Breast epithelium (tissue), 4 donors: ENCODE measurements around the gene MEIS2. TPM values are rescaled to one million over a fixed set of nuclear protein-coding genes. Genes with fewer than 3 reads are reported as not detected.

Experiments
- DNase-seq, 2 donors: peaks; one replicate each; pipeline ENCODE4 v3.0.0-alpha.2; 2019; ENCODE audit warnings: low spot score in 2 of 2
- H3K27ac ChIP-seq, 2 donors: fragments of 200-600 bp; sonication (generic) in 1 of 2; one replicate each; pipeline ENCODE4 v1.5.1; 2016 to 2019; ENCODE audit warnings: mild to moderate bottlenecking in 1 of 2
- H3K27me3 ChIP-seq, 2 donors: fragments of 200-600 bp; sonication (generic) in 1 of 2; one replicate each; pipeline versions ENCODE4 v1.5.1 to v1.6.0; 2017 to 2019; ENCODE audit warnings: control low read depth in 1 of 2, mild to moderate bottlenecking in 1 of 2
- H3K36me3 ChIP-seq: fragments of 200-600 bp; one replicate; pipeline ENCODE4 v1.5.1; 2019
- H3K4me1 ChIP-seq, 2 donors: fragments of 200-600 bp; sonication (generic); one replicate each; pipeline ENCODE4 v1.5.1; 2016 to 2019; ENCODE audit warnings: control low read depth in 1 of 2
- H3K4me3 ChIP-seq, 3 donors: fragments of 200-600 bp; sonication (generic); 1 replicate in 2 of 3; 2 replicates in 1 of 3; pipeline ENCODE4 v1.5.1; 2016 to 2019; ENCODE audit warnings: mild to moderate bottlenecking in 3 of 3, moderate library complexity in 2 of 3
- H3K9me3 ChIP-seq, 2 donors: fragments of 200-600 bp; sonication (generic) in 1 of 2; one replicate each; pipeline ENCODE4 v1.5.1; 2016 to 2019; ENCODE audit warnings: control low read depth in 1 of 2
- CTCF ChIP-seq, 3 donors: fragments of 450-650 bp; IDR thresholded peaks; one replicate each; pipeline ENCODE4 v1.5.1; 2016 to 2017; ENCODE audit warnings: antibody characterized with exemption in 3 of 3, mild to moderate bottlenecking in 3 of 3, moderate library complexity in 3 of 3
- POLR2A ChIP-seq: fragments of 450-650 bp; IDR thresholded peaks from one replicate; pipeline ENCODE4 v1.6.1; 2016; ENCODE audit warnings: antibody characterized with exemption, mild to moderate bottlenecking, moderate library complexity
- POLR2AphosphoS5 ChIP-seq, 3 donors: sonication (generic); formaldehyde crosslinking; IDR thresholded peaks; one replicate each; pipeline ENCODE4 v1.6.1; 2017; ENCODE audit warnings: antibody characterized with exemption in 3 of 3
- intact Hi-C: fragments of 100-400 bp; cut with DNase I; formaldehyde crosslinking; loops from one replicate; pipeline ENCODE4 v1.15.1; 2023; ENCODE audit warnings: low total_unique reads
- total RNA-seq, 3 donors: library from RNA; depleted of rRNA; stranded (reverse); fragments of >200 nt; gene quantifications; one replicate each; pipeline ENCODE4 v1.1.0, GENCODE V29; 2016

Gene MEIS2
- total RNA-seq, 3 donors from 2014 or later: 18.2 to 55.8 (median 28.5) TPM

GRCh38 chr15:37107071-37107743 lies 6.9 kb upstream of the MEIS2 start:
- TF ChIP-seq POLR2A (no peak), CTCF (IDR thresholded peaks at IDR 0.05) (no peak), POLR2AphosphoS5 (IDR thresholded peaks at IDR 0.05) (no peak)
- no peaks in the 10 kb centered on the region for H3K9me3 ChIP-seq
- peak overlapping the region; percentile 66 to 79 for H3K27ac ChIP-seq
- peaks cover 0 to 14% of the 10 kb centered on the region in 2 donors for H3K27me3 ChIP-seq
- intact Hi-C loops: loop anchor here (10.0 kb wide), 1 partner anchor 222 kb away; no protein-coding TSS in a partner anchor
- DNase-seq: no peak
- H3K4me1 ChIP-seq: no peaks in the 10 kb centered on the region
- peak overlapping the region; percentile 25 to 56 (median 34) for H3K4me3 ChIP-seq
- no peaks in the 10 kb centered on the region for H3K36me3 ChIP-seq

- DNase-seq: no peak
Measured at GRCh38 chr15:37106490-37107001, 6.2 kb upstream of the MEIS2 start.

GRCh38 chr15:37105889-37106288 lies 5.5 kb upstream of the MEIS2 start:
- Histone ChIP-seq H3K27me3 (peaks cover 0 to 14% of the 10 kb centered on the region in 2 donors), H3K27ac (peak overlapping the region; percentile 65 to 79), H3K4me3 (no peak overlapping the region), H3K9me3 (no peaks in the 10 kb centered on the region), H3K4me1 (no peaks in the 10 kb centered on the region), H3K36me3 (no peaks in the 10 kb centered on the region)
- TF ChIP-seq POLR2A (no peak), POLR2AphosphoS5 (IDR thresholded peaks at IDR 0.05) (no peak), CTCF (IDR thresholded peaks at IDR 0.05) (no peak)
- intact Hi-C loops: loop anchor here (10.0 kb wide), 1 partner anchor 221 kb away; no protein-coding TSS in a partner anchor
- DNase-seq: no peak

More at GRCh38 chr15:37106490-37107001, 6.2 kb upstream of the MEIS2 start:
- H3K36me3 ChIP-seq: no peaks in the 10 kb centered on the region
- TF ChIP-seq POLR2A (no peak), POLR2AphosphoS5 (IDR thresholded peaks at IDR 0.05) (peak in 1 of 3 donors; percentile 34), CTCF (IDR thresholded peaks at IDR 0.05) (no peak)
- no peaks in the 10 kb centered on the region for H3K4me1 ChIP-seq
- intact Hi-C loops: loop anchor here (10.0 kb wide), 1 partner anchor 222 kb away; no protein-coding TSS in a partner anchor
- H3K27ac ChIP-seq: peak overlapping the region; percentile 65 to 79
- no peaks in the 10 kb centered on the region for H3K9me3 ChIP-seq
- peak overlapping the region; percentile 25 to 56 (median 34) for H3K4me3 ChIP-seq
- H3K27me3 ChIP-seq: peaks cover 0 to 14% of the 10 kb centered on the region in 2 donors

GRCh38 chr15:37105029-37105428 lies 4.7 kb upstream of the MEIS2 start:
- Histone ChIP-seq H3K9me3 (no peaks in the 10 kb centered on the region), H3K4me3 (no peak overlapping the region), H3K27me3 (peaks cover 0 to 14% of the 10 kb centered on the region in 2 donors), H3K27ac (peak overlapping the region in 1 of 2 donors; percentile 58), H3K36me3 (no peaks in the 10 kb centered on the region), H3K4me1 (no peaks in the 10 kb centered on the region)
- intact Hi-C loops: loop anchor here (10.0 kb wide), 1 partner anchor 220 kb away; no protein-coding TSS in a partner anchor
- no peak for TF ChIP-seq CTCF (IDR thresholded peaks at IDR 0.05)
- TF ChIP-seq POLR2A: no peak
- TF ChIP-seq POLR2AphosphoS5 (IDR thresholded peaks at IDR 0.05): no peak
- DNase-seq: no peak

GRCh38 chr15:37104424-37104981 lies 4.2 kb upstream of the MEIS2 start:
- Histone ChIP-seq H3K27me3 (peaks cover 0 to 14% of the 10 kb centered on the region in 2 donors), H3K27ac (peak overlapping the region; percentile 41 to 58)

More at GRCh38 chr15:37104424-37104981, 4.2 kb upstream of the MEIS2 start:
- DNase-seq: no peak
- Histone ChIP-seq H3K36me3 (no peaks in the 10 kb centered on the region), H3K4me3 (peak overlapping the region in 2 of 3 donors; percentile 69 to 76), H3K4me1 (no peaks in the 10 kb centered on the region), H3K9me3 (no peaks in the 10 kb centered on the region)
- intact Hi-C loops: loop anchor here (10.0 kb wide), 1 partner anchor 220 kb away; no protein-coding TSS in a partner anchor
- TF ChIP-seq CTCF (IDR thresholded peaks at IDR 0.05) (no peak), POLR2AphosphoS5 (IDR thresholded peaks at IDR 0.05) (no peak), POLR2A (no peak)
